Neural cell (in vitro differentiated cells): ENCODE data around the gene SLFN13.

Source experiments
- CTCF ChIP-seq: fragments of 450-650 bp; IDR thresholded peaks from 2 replicates; pipeline ENCODE4 v1.5.1; 2014; ENCODE audit warnings: antibody characterized with exemption, mild to moderate bottlenecking, moderate library complexity; ENCODE audit not compliant: poor library complexity, severe bottlenecking
- EP300 ChIP-seq: fragments of 450-650 bp; conservative IDR thresholded peaks from 2 replicates; pipeline ENCODE4 v1.6.1; 2014; ENCODE audit warnings: antibody characterized with exemption, mild to moderate bottlenecking, moderate library complexity; ENCODE audit not compliant: poor library complexity, severe bottlenecking
- EZH2 ChIP-seq: fragments of 200-600, 300-800 bp; shearing (Covaris generic), sonication (generic); IDR thresholded peaks from 2 replicates; pipeline ENCODE4 v1.6.1; 2014; ENCODE audit warnings: antibody characterized with exemption, low read length, borderline replicate concordance, mild to moderate bottlenecking; ENCODE audit not compliant: insufficient read depth, poor library complexity, severe bottlenecking
- POLR2AphosphoS5 ChIP-seq: IDR thresholded peaks from 2 replicates; pipeline ENCODE4 v1.6.1; 2012
- RAD21 ChIP-seq: fragments of 450-650 bp; conservative IDR thresholded peaks from 2 replicates; pipeline ENCODE4 v1.6.1; 2014; ENCODE audit warnings: antibody characterized with exemption, mild to moderate bottlenecking, moderate library complexity

- TF ChIP-seq RAD21 (no peak), POLR2AphosphoS5 (no peak), CTCF (no peak), EP300 (no peak), EZH2 (no peak)
Observed at GRCh38 chr17:35467824-35468223, 19.3 kb upstream of the SLFN13 start.
